PC-9 (cell line): ENCODE measurements around the gene ATP11C.

ENCODE experiments used
- CTCF ChIP-seq: fragments of 200-600 bp; sonication (generic); conservative IDR thresholded peaks from 2 replicates; pipeline ENCODE4 v1.6.1; 2017; ENCODE audit warnings: mixed run types, antibody characterized with exemption, mild to moderate bottlenecking, moderate library complexity
- EZH2 ChIP-seq: fragments of 200-600 bp; sonication (generic); IDR thresholded peaks from 2 replicates; pipeline ENCODE4 v1.8.0; 2017; ENCODE audit warnings: antibody characterized with exemption, low read depth

GRCh38 chrX:139967300-139967699 is 34.4 kb upstream of the ATP11C start:
- TF ChIP-seq CTCF = peak; percentile 51
- TF ChIP-seq EZH2 = no peak
